IMR-90 (cell line): ENCODE measurements around the gene ROCK1. TPM values are rescaled to one million over a fixed set of nuclear protein-coding genes. Genes with fewer than 3 reads are reported as not detected.

Source experiments
- ATAC-seq: fragments of 200-7000 bp; cut with Tn5 transposase; 2 replicates; pipeline ENCODE4 v1.9.1; 2020; ENCODE audit warnings: low read depth, mild to moderate bottlenecking, moderate library complexity
- BruUV-seq: library from RNA; stranded (reverse); fragments of 400-500 nt; replicated peaks from 2 replicates; lab custom pipeline; 2021; lab: Mats Ljungman, UMichigan
- CTCF ChIA-PET: fragments of 300-600 bp; formaldehyde crosslinking; extraction: SDS; loops from one replicate; lab custom pipeline; 2021; ENCODE audit warnings: antibody characterized with exemption; lab: Yijun Ruan, JAX
- POLR2A ChIA-PET: fragments of 300-600 bp; sonication (Branson Sonifier 250); formaldehyde crosslinking; loops from one replicate; lab custom pipeline; 2022; ENCODE audit warnings: antibody characterized with exemption; ENCODE audit not compliant: unreplicated experiment; lab: Charles Lee
- DNase-seq: peaks from one replicate; pipeline ENCODE4 v3.0.0; 2013
- H2AFZ ChIP-seq: replicated peaks from 2 replicates; pipeline ENCODE3; 2013; ENCODE audit warnings: low read length, mild to moderate bottlenecking; ENCODE audit not compliant: poor library complexity
- H2AK5ac ChIP-seq: 2 replicates; pipeline ENCODE4 v1.6.1; 2013; ENCODE audit warnings: low read depth, low read length, inconsistent platforms
- H2AK9ac ChIP-seq: replicated peaks from 2 replicates; pipeline ENCODE3; 2013; ENCODE audit warnings: mild to moderate bottlenecking, low read depth, low read length, moderate library complexity; ENCODE audit not compliant: poor library complexity
- H2BK120ac ChIP-seq: 2 replicates; pipeline ENCODE4 v1.6.1; 2013; ENCODE audit warnings: low read depth, low read length, inconsistent platforms
- H2BK15ac ChIP-seq: 3 replicates; pipeline ENCODE4 v1.6.1; 2013; ENCODE audit warnings: low read depth, low read length, inconsistent platforms
- H2BK20ac ChIP-seq: 2 replicates; pipeline ENCODE4 v1.6.1; 2013; ENCODE audit warnings: low read depth, mild to moderate bottlenecking, inconsistent platforms, low read length, moderate library complexity
- H2BK5ac ChIP-seq: 2 replicates; pipeline ENCODE4 v1.6.1; 2013; ENCODE audit warnings: mild to moderate bottlenecking, low read depth, low read length, inconsistent platforms; ENCODE audit not compliant: poor library complexity, severe bottlenecking
- H3K14ac ChIP-seq: replicated peaks from 2 replicates; pipeline ENCODE4 v1.6.1; 2013; ENCODE audit warnings: low read depth, low read length, inconsistent platforms
- H3K18ac ChIP-seq: 2 replicates; pipeline ENCODE4 v1.6.1; 2013; ENCODE audit warnings: low read depth, low read length, control low read depth
- H3K23ac ChIP-seq: 2 replicates; pipeline ENCODE4 v1.6.1; 2013; ENCODE audit warnings: low read depth, low read length, inconsistent platforms
- H3K27ac ChIP-seq: 2 replicates; pipeline ENCODE4 v1.5.1; 2013; ENCODE audit warnings: mild to moderate bottlenecking, control low read depth, low read length; ENCODE audit not compliant: insufficient read depth
- H3K27me3 ChIP-seq: 2 replicates; pipeline ENCODE4 v1.6.1; 2013; ENCODE audit warnings: low read length; ENCODE audit not compliant: control insufficient read depth, insufficient read depth
- H3K36me3 ChIP-seq: 2 replicates; pipeline ENCODE4 v1.6.1; 2013; ENCODE audit warnings: low read length, mixed read lengths; ENCODE audit not compliant: control insufficient read depth, insufficient read depth
- H3K4ac ChIP-seq: 2 replicates; pipeline ENCODE4 v1.6.1; 2013; ENCODE audit warnings: low read depth, low read length, inconsistent platforms
- H3K4me1 ChIP-seq: 2 replicates; pipeline ENCODE4 v1.6.1; 2013; ENCODE audit warnings: low read length, mixed read lengths; ENCODE audit not compliant: control insufficient read depth, insufficient read depth
- H3K4me2 ChIP-seq: 2 replicates; pipeline ENCODE4 v1.6.1; 2013; ENCODE audit warnings: low read depth, mild to moderate bottlenecking, control low read depth, low read length, moderate library complexity
- H3K4me3 ChIP-seq: 2 replicates; pipeline ENCODE4 v1.5.1; 2013; ENCODE audit warnings: low read depth, mild to moderate bottlenecking, control low read depth, low read length, moderate library complexity; ENCODE audit not compliant: insufficient read depth
- H3K56ac ChIP-seq: 2 replicates; pipeline ENCODE4 v1.6.1; 2013; ENCODE audit warnings: low read length, inconsistent platforms; ENCODE audit not compliant: insufficient read depth; ENCODE audit errors: extremely low read depth
- H3K79me1 ChIP-seq, 2 experiments: 2 replicates each; pipeline ENCODE4 v1.6.1; 2013; ENCODE audit warnings: low read length in 2 of 2, inconsistent platforms in 1 of 2, low read depth in 1 of 2
- H3K9ac ChIP-seq: 2 replicates; pipeline ENCODE4 v1.6.1; 2013; ENCODE audit warnings: low read depth, low read length, control low read depth
- H3K9me1 ChIP-seq: 2 replicates; pipeline ENCODE4 v1.6.1; 2013; ENCODE audit warnings: low read length, inconsistent platforms; ENCODE audit not compliant: insufficient read depth
- H3K9me3 ChIP-seq: 2 replicates; pipeline ENCODE4 v1.6.1; 2013; ENCODE audit warnings: low read length; ENCODE audit not compliant: control insufficient read depth, insufficient read depth
- H4K20me1 ChIP-seq: 2 replicates; pipeline ENCODE4 v1.6.1; 2013; ENCODE audit warnings: low read length, inconsistent platforms; ENCODE audit not compliant: insufficient read depth
- H4K5ac ChIP-seq: 2 replicates; pipeline ENCODE4 v1.6.1; 2013; ENCODE audit warnings: mild to moderate bottlenecking, low read depth, low read length, control low read depth
- H4K8ac ChIP-seq, 2 experiments: 2 replicates each; pipeline ENCODE4 v1.6.1; 2013; ENCODE audit warnings: low read depth in 2 of 2, low read length in 2 of 2, control low read depth in 1 of 2, inconsistent platforms in 1 of 2
- H4K91ac ChIP-seq: 2 replicates; pipeline ENCODE4 v1.6.1; 2013; ENCODE audit warnings: low read depth, low read length, inconsistent platforms; ENCODE audit not compliant: insufficient read depth
- BHLHE40 ChIP-seq: fragments of 150-350 bp; IDR thresholded peaks from 2 replicates; pipeline ENCODE4 v1.6.1; 2016; ENCODE audit warnings: mild to moderate bottlenecking, low read depth, low read length
- CEBPB ChIP-seq: IDR thresholded peaks from 2 replicates; pipeline ENCODE4 v1.6.1; 2012; ENCODE audit warnings: low read depth, low read length, improper control_type of control experiment
- CHD1 ChIP-seq: IDR thresholded peaks from 2 replicates; pipeline ENCODE4 v1.6.1; 2012; ENCODE audit warnings: low read depth, low read length, improper control_type of control experiment
- FOS ChIP-seq: fragments of 150-350 bp; IDR thresholded peaks from 2 replicates; pipeline ENCODE4 v1.6.1; 2016; ENCODE audit warnings: low read depth, low read length
- MAFK ChIP-seq: IDR thresholded peaks from 2 replicates; pipeline ENCODE4 v1.6.1; 2012; ENCODE audit warnings: low read depth, low read length, improper control_type of control experiment
- MAZ ChIP-seq: IDR thresholded peaks from 2 replicates; pipeline ENCODE4 v1.6.1; 2012; ENCODE audit warnings: low read depth, mild to moderate bottlenecking, low read length, improper control_type of control experiment, moderate library complexity, borderline replicate concordance
- MXI1 ChIP-seq: IDR thresholded peaks from 2 replicates; pipeline ENCODE4 v1.6.1; 2012; ENCODE audit warnings: low read depth, mild to moderate bottlenecking, low read length, moderate library complexity, borderline replicate concordance
- NFE2L2 ChIP-seq: fragments of 150-350 bp; IDR thresholded peaks from 2 replicates; pipeline ENCODE4 v1.6.1; 2016; ENCODE audit warnings: low read depth, mild to moderate bottlenecking, low read length
- POLR2A ChIP-seq: IDR thresholded peaks from 2 replicates; pipeline ENCODE4 v1.6.1; 2012; ENCODE audit warnings: mild to moderate bottlenecking, low read depth, low read length
- RAD21 ChIP-seq: IDR thresholded peaks from 2 replicates; pipeline ENCODE4 v1.6.1; 2012; ENCODE audit warnings: low read length, improper control_type of control experiment
- RCOR1 ChIP-seq: IDR thresholded peaks from 2 replicates; pipeline ENCODE4 v1.6.1; 2012; ENCODE audit warnings: mild to moderate bottlenecking, low read length, improper control_type of control experiment; ENCODE audit not compliant: insufficient replicate concordance
- RFX5 ChIP-seq: IDR thresholded peaks from 2 replicates; pipeline ENCODE4 v1.8.0; 2012; ENCODE audit warnings: low read depth, mild to moderate bottlenecking, low read length, moderate library complexity
- SMC3 ChIP-seq: fragments of 150-350 bp; IDR thresholded peaks from 2 replicates; pipeline ENCODE4 v1.6.1; 2016; ENCODE audit warnings: low read depth, mild to moderate bottlenecking, antibody characterized with exemption, low read length, moderate library complexity
- WGBS, 2 experiments: methylation state at CpG; one replicate each; pipeline versions ENCODE4 v1.1.5 to v1.1.7; 2013; ENCODE audit warnings: missing lambda C conversion rate in 2 of 2; ENCODE audit not compliant: insufficient read length in 1 of 2; ENCODE audit errors: extremely low coverage in 2 of 2; 5-methylcytosine and 5-hydroxymethylcytosine counted together
- dilution Hi-C: fragments of 300-500 bp; cut with HindIII; formaldehyde crosslinking; loops from one replicate; pipeline ENCODE4 v1.14.3; 2018; ENCODE audit warnings: low sequenced_read_pairs; ENCODE audit not compliant: unreplicated experiment
- in situ Hi-C: fragments of 300-500 bp; cut with MboI; formaldehyde crosslinking; loops from 3 replicates; pipeline ENCODE4 v1.14.3; 2019; ENCODE audit warnings: low sequenced_read_pairs, inconsistent platforms, mixed read lengths
- intact Hi-C: fragments of 100-400 bp; cut with micrococcal nuclease; formaldehyde crosslinking; loops from 2 replicates; pipeline ENCODE4 v1.10.0; 2022
- polyA plus RNA-seq, 3 experiments: library from polyadenylated mRNA; depleted of rRNA; stranded (reverse); fragments of >200 nt; gene quantifications; 2 replicates each; pipeline ENCODE4 v1.2.3, GENCODE V29; 2012; ENCODE audit warnings: low replicate concordance in 1 of 3
- total RNA-seq: library from RNA; depleted of rRNA; stranded (reverse); fragments of >200 nt; gene quantifications from 2 replicates; pipeline ENCODE4 v1.2.3, GENCODE V29; 2012
- TF ChIP-seq, protein P1 (sequence below): fragments of 150-350 bp; IDR thresholded peaks from 2 replicates; pipeline ENCODE4 v1.6.1; 2016; ENCODE audit warnings: low read depth, mild to moderate bottlenecking, low read length, moderate library complexity, borderline replicate concordance
- TF ChIP-seq, protein P2 (sequence below): fragments of 150-350 bp; IDR thresholded peaks from 2 replicates; pipeline ENCODE4 v1.6.1; 2017; ENCODE audit warnings: mild to moderate bottlenecking, antibody characterized with exemption, low read length, low read depth
- TF ChIP-seq, protein P3 (sequence below): conservative IDR thresholded peaks from 2 replicates; pipeline ENCODE4 v1.5.1; 2012; ENCODE audit warnings: mild to moderate bottlenecking, low read depth, low read length, improper control_type of control experiment

Gene ROCK1
- total and polyA plus RNA-seq, 2 of the 4 experiments (the other 2 are of a cell fraction), result 9.9 to 17.0 TPM

DNA sequence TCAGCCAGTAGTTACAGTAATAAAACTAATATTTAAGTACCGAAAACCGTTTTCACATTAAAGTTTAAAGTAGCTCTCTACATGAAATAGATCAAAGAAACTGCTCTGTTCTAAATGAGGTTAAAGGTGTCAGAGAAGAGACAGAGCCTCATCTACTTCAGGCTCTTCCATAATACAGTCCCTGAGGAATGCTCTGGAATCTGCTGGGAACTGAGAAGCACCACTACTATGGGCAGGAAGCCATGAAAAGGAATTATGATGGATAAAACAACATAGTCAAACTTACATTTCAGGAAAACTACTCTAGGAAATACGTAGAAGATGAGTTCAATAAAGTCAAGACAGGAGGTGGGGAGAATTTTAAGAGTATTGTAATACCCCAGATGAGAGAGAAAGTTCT, 60.0 kb downstream of the ROCK1 start:
- Histone ChIP-seq H2BK120ac (no peak overlapping the region), H3K9me1 (peaks cover 11% of the 10 kb centered on the region), H3K9me3 (no peaks in the 10 kb centered on the region), H3K79me1 (peaks cover 38 to 67% of the 10 kb centered on the region in 2 experiments), H3K14ac (no peak overlapping the region), H2AK5ac (no peak overlapping the region), H3K27me3 (no peaks in the 10 kb centered on the region), H3K18ac (no peak overlapping the region), H4K20me1 (peaks cover 50% of the 10 kb centered on the region), H3K56ac (no peak overlapping the region), H3K4me2 (no peak overlapping the region), H3K4me1 (peaks cover 10% of the 10 kb centered on the region), H4K8ac (no peak overlapping the region), H3K36me3 (no peaks in the 10 kb centered on the region), H2BK15ac (no peak overlapping the region), H3K27ac (no peak overlapping the region), H3K4ac (no peak overlapping the region), H4K5ac (no peak overlapping the region), H3K9ac (no peak overlapping the region), H4K91ac (no peak overlapping the region), H3K23ac (no peak overlapping the region), H2AFZ (no peak overlapping the region), H3K4me3 (no peak overlapping the region), H2BK20ac (no peak overlapping the region), H2AK9ac (no peak overlapping the region), H2BK5ac (no peak overlapping the region)
- POLR2A ChIA-PET, result no interaction called here
- BruUV-seq, result no TSS peak
- CTCF ChIA-PET, result no interaction called here
- WGBS, 2 experiments, result no CpG with 5 or more reads among the region's 3 CpGs
- TF ChIP-seq RAD21 (no peak), POLR2A (no peak), CEBPB (no peak), BHLHE40 (no peak), MXI1 (no peak), FOS (no peak), RFX5 (no peak), NFE2L2 (no peak), MAFK (no peak), SMC3 (no peak), MAZ (no peak), CHD1 (no peak), RCOR1 (no peak)
- TF ChIP-seq, protein P1, sequence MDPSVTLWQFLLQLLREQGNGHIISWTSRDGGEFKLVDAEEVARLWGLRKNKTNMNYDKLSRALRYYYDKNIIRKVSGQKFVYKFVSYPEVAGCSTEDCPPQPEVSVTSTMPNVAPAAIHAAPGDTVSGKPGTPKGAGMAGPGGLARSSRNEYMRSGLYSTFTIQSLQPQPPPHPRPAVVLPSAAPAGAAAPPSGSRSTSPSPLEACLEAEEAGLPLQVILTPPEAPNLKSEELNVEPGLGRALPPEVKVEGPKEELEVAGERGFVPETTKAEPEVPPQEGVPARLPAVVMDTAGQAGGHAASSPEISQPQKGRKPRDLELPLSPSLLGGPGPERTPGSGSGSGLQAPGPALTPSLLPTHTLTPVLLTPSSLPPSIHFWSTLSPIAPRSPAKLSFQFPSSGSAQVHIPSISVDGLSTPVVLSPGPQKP, result no peak
- TF ChIP-seq, protein P2, sequence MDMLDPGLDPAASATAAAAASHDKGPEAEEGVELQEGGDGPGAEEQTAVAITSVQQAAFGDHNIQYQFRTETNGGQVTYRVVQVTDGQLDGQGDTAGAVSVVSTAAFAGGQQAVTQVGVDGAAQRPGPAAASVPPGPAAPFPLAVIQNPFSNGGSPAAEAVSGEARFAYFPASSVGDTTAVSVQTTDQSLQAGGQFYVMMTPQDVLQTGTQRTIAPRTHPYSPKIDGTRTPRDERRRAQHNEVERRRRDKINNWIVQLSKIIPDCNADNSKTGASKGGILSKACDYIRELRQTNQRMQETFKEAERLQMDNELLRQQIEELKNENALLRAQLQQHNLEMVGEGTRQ, result no peak
- TF ChIP-seq, protein P3, sequence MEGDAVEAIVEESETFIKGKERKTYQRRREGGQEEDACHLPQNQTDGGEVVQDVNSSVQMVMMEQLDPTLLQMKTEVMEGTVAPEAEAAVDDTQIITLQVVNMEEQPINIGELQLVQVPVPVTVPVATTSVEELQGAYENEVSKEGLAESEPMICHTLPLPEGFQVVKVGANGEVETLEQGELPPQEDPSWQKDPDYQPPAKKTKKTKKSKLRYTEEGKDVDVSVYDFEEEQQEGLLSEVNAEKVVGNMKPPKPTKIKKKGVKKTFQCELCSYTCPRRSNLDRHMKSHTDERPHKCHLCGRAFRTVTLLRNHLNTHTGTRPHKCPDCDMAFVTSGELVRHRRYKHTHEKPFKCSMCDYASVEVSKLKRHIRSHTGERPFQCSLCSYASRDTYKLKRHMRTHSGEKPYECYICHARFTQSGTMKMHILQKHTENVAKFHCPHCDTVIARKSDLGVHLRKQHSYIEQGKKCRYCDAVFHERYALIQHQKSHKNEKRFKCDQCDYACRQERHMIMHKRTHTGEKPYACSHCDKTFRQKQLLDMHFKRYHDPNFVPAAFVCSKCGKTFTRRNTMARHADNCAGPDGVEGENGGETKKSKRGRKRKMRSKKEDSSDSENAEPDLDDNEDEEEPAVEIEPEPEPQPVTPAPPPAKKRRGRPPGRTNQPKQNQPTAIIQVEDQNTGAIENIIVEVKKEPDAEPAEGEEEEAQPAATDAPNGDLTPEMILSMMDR, result no peak
- intact Hi-C loops (loop anchor here (5.0 kb wide), 5 partner anchors 46 to 391 kb away; partner anchors contain the start of gene ROCK1), dilution Hi-C loops (no loop called here), in situ Hi-C loops (loop anchor here (5.0 to 10.0 kb wide), 2 partner anchors 61 to 113 kb away; partner anchors contain the start of gene ROCK1)
- no peak for ATAC-seq
- no peak for DNase-seq
